HEK293T (cell line): ENCODE results near the gene ELP2.

Source experiments
- ARNT ChIP-seq: fragments of 450-650 bp; IDR thresholded peaks from 2 replicates; pipeline ENCODE4 v1.6.1; 2017; ENCODE audit warnings: mild to moderate bottlenecking
- CTBP1 ChIP-seq: fragments of 450-650 bp; IDR thresholded peaks from 2 replicates; pipeline ENCODE4 v1.6.1; 2016; ENCODE audit warnings: borderline replicate concordance
- ELF4 ChIP-seq: fragments of 450-650 bp; IDR thresholded peaks from 2 replicates; pipeline ENCODE4 v1.6.1; 2017; ENCODE audit warnings: antibody characterized with exemption
- FOXA1 ChIP-seq: fragments of 450-650 bp; IDR thresholded peaks from 2 replicates; pipeline ENCODE4 v1.6.1; 2016; ENCODE audit warnings: mild to moderate bottlenecking
- FOXK2 ChIP-seq: fragments of 450-650 bp; IDR thresholded peaks from 2 replicates; pipeline ENCODE4 v1.6.1; 2016; ENCODE audit warnings: mild to moderate bottlenecking
- FOXM1 ChIP-seq: fragments of 450-650 bp; IDR thresholded peaks from 2 replicates; pipeline ENCODE4 v1.6.1; 2017; ENCODE audit warnings: mild to moderate bottlenecking, borderline replicate concordance
- HDGF ChIP-seq: fragments of 450-650 bp; IDR thresholded peaks from 2 replicates; pipeline ENCODE4 v1.6.1; 2017; ENCODE audit warnings: antibody characterized with exemption, borderline replicate concordance
- NFRKB ChIP-seq: fragments of 450-650 bp; IDR thresholded peaks from 2 replicates; pipeline ENCODE4 v1.6.1; 2016; ENCODE audit warnings: mild to moderate bottlenecking, moderate library complexity
- SP1 ChIP-seq: fragments of 450-650 bp; IDR thresholded peaks from 2 replicates; pipeline ENCODE4 v1.6.1; 2017
- SUZ12 ChIP-seq: fragments of 450-650 bp; IDR thresholded peaks from 2 replicates; pipeline ENCODE4 v1.6.1; 2016; ENCODE audit warnings: mild to moderate bottlenecking
- TARDBP ChIP-seq: fragments of 450-650 bp; IDR thresholded peaks from 2 replicates; pipeline ENCODE4 v1.6.1; 2016
- ZNF384 ChIP-seq: fragments of 450-650 bp; IDR thresholded peaks from 2 replicates; pipeline ENCODE4 v1.6.1; 2016
- TF ChIP-seq, protein P1 (sequence below): fragments of 450-650 bp; IDR thresholded peaks from 2 replicates; pipeline ENCODE4 v1.6.1; 2016

DNA sequence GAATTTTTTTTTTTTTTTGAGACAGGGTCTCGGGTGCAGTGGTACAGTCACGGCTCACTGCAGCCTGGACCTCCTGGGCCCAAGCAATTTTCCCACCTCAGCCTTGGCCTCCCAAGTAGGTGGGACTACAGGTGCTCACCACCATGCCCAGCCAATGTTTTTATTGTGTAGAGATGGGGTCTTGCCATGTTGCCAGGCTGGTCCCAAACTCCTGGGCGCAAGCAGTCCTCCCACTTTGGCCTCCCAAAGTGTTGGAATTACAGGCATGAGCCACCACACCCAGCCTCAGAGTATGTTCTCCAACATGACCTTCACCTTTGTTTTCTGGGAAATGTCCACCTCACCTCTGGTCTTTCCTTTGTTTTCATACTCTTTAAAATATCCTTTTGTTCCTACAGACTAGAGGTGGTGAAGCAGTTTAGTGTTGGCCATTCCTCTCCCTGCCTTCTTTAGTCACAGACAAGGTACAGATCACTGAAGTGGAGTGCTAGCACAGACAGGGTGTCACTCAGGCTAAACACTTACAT lies 38.1 kb downstream of the ELP2 start:
- TF ChIP-seq SUZ12: no peak
- no peak for TF ChIP-seq FOXA1
- TF ChIP-seq, protein P1, sequence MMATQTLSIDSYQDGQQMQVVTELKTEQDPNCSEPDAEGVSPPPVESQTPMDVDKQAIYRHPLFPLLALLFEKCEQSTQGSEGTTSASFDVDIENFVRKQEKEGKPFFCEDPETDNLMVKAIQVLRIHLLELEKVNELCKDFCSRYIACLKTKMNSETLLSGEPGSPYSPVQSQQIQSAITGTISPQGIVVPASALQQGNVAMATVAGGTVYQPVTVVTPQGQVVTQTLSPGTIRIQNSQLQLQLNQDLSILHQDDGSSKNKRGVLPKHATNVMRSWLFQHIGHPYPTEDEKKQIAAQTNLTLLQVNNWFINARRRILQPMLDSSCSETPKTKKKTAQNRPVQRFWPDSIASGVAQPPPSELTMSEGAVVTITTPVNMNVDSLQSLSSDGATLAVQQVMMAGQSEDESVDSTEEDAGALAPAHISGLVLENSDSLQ: no peak
- TF ChIP-seq NFRKB: no peak
- TF ChIP-seq FOXM1: no peak
- TF ChIP-seq HDGF: no peak
- TF ChIP-seq ARNT: no peak
- no peak for TF ChIP-seq FOXK2
- TF ChIP-seq SP1: no peak
- no peak for TF ChIP-seq TARDBP
- no peak for TF ChIP-seq CTBP1
- TF ChIP-seq ZNF384: no peak
- no peak for TF ChIP-seq ELF4
